Measurements from ENCODE around the gene UBR4. TPM values are rescaled to one million over a fixed set of nuclear protein-coding genes. Genes with fewer than 3 reads are reported as not detected.

The UBR4 gene
- total and polyA plus RNA-seq, 2 experiments from 2014 or later = 49.4 to 63.7 TPM

DNA sequence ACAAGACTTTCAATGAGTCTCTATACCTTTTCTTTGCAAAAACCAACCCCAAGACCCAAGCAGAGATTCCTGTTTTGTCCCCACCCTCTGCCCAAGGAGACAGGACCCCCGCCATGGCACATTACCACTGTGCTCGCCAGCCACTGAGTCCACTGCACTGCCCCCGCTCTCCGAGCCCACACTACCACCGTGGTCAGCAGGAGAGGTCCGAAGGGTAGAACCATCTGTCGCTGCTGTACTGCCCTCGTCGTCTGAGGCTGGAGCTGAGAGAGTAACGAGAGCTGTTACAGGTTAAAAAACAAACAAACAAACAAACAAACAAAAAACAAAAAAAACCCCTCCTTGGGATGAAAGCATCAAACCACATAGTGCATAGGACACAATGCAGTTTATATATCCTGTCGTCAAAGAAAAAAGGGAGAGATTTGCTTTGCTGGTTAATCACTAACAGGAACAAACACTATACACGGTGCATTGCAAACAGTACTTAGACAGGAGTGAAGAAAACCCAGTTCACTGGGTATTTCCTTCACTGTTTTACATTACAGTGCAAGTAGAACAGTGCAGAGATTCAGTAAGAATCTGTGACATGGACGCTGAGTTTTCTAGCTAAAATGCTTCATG, 71.0 kb downstream of the UBR4 start:
- Histone ChIP-seq H3K27me3 (replicated peaks; ENCODE audit: insufficient read depth) (no peaks in the 10 kb centered on the region), H3K4me3 (no peak overlapping the region), H3K4me1 (ENCODE audit: insufficient read depth) (no peaks in the 10 kb centered on the region), H3K4me2 (ENCODE audit: unreplicated experiment) (no peak overlapping the region), H3K79me2 (ENCODE audit: insufficient read depth) (peaks cover 24% of the 10 kb centered on the region), H4K20me1 (ENCODE audit: insufficient read depth) (no peaks in the 10 kb centered on the region), H2AFZ (no peak overlapping the region), H3K9me2 (ENCODE audit: insufficient read depth) (no peaks in the 10 kb centered on the region), H3K27ac (no peak overlapping the region), H3K9me3 (ENCODE audit: low read depth) (no peaks in the 10 kb centered on the region), H3K9ac (no peak overlapping the region), H3F3A (ENCODE audit: insufficient read depth) (peaks cover 23% of the 10 kb centered on the region), H3K36me3 (ENCODE audit: low read depth) (peaks cover 88% of the 10 kb centered on the region)
- DNase-seq = no peak
- TF ChIP-seq EZH2phosphoT487 (IDR thresholded peaks at IDR 0.05; ENCODE audit: insufficient read depth, low read depth) (no peak), EZH2 (IDR thresholded peaks at IDR 0.05; ENCODE audit: insufficient read depth, poor library complexity, severe bottlenecking) (no peak)
- in situ Hi-C loops (cut with MboI) = no loop called here
- WGBS, 2 experiments (ENCODE audit: low coverage in 1 of 2, low lambda C conversion rate in 2 of 2, missing lambda C conversion rate in 2 of 2) = 86 to 88% methylated on average over 13 of the region's 13 CpGs

DNA sequence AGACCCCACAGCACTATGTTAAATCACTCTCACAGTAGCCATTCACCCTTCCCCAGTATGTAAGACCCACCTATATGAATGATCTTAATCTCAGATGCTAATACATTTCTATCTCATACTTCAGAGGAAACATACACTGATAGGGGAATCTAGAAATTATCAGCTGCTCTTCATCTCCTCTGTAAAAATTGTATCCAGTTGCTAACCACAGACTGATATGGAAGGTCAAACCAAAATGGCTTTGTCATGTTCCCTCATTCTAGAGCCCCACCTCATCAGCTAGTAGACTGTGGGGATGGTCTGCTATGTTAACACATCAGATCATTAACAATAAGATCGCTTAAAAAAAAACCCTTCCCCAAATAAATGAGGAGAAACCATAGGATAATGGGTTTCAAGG, 71.7 kb downstream of the UBR4 start:
- Histone ChIP-seq H2AFZ (no peak overlapping the region), H3K9me3 (ENCODE audit: low read depth) (no peaks in the 10 kb centered on the region), H3K9me2 (ENCODE audit: insufficient read depth) (no peaks in the 10 kb centered on the region), H3F3A (ENCODE audit: insufficient read depth) (peaks cover 23% of the 10 kb centered on the region), H3K79me2 (ENCODE audit: insufficient read depth) (peaks cover 31% of the 10 kb centered on the region), H4K20me1 (ENCODE audit: insufficient read depth) (no peaks in the 10 kb centered on the region), H3K4me3 (no peak overlapping the region), H3K4me2 (ENCODE audit: unreplicated experiment) (no peak overlapping the region), H3K27ac (no peak overlapping the region), H3K4me1 (ENCODE audit: insufficient read depth) (no peaks in the 10 kb centered on the region), H3K9ac (no peak overlapping the region), H3K27me3 (replicated peaks; ENCODE audit: insufficient read depth) (no peaks in the 10 kb centered on the region), H3K36me3 (ENCODE audit: low read depth) (peaks cover 88% of the 10 kb centered on the region)
- no peak for DNase-seq
- 100% methylated on average over 1 of the region's 1 CpG for WGBS, 2 experiments (ENCODE audit: low coverage in 1 of 2, low lambda C conversion rate in 2 of 2, missing lambda C conversion rate in 2 of 2)
- TF ChIP-seq EZH2phosphoT487 (IDR thresholded peaks at IDR 0.05; ENCODE audit: insufficient read depth, low read depth) (no peak), EZH2 (IDR thresholded peaks at IDR 0.05; ENCODE audit: insufficient read depth, poor library complexity, severe bottlenecking) (no peak)
- in situ Hi-C loops (cut with MboI) = no loop called here

DNA sequence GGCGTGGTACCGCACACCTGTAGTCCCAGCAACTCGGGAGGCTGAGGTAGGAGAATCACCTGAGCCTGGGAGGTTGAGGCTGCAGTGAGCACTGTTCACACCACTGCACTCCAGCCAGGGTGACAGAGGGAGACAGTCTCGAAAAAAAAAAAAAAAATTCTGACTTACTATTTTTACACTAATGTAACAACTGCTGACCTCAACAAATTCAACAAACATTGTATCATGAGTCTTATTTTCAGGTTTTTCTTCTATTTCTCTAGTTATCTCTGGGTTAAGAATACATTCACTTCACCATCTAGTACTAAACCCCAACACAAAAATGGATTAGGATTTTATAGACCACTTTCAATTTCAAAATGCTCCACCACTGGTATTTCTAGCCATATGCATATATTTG, 72.9 kb downstream of the UBR4 start:
- Histone ChIP-seq H3K36me3 (ENCODE audit: low read depth) (peaks cover 94% of the 10 kb centered on the region), H2AFZ (no peak overlapping the region), H3K9me3 (ENCODE audit: low read depth) (no peaks in the 10 kb centered on the region), H3K4me1 (ENCODE audit: insufficient read depth) (no peaks in the 10 kb centered on the region), H4K20me1 (ENCODE audit: insufficient read depth) (no peaks in the 10 kb centered on the region), H3K4me3 (no peak overlapping the region), H3K4me2 (ENCODE audit: unreplicated experiment) (no peak overlapping the region), H3K9me2 (ENCODE audit: insufficient read depth) (no peaks in the 10 kb centered on the region; the same call in 1 of the 2 replicates), H3K27me3 (replicated peaks; ENCODE audit: insufficient read depth) (no peaks in the 10 kb centered on the region), H3K27ac (no peak overlapping the region), H3F3A (ENCODE audit: insufficient read depth) (peaks cover 23% of the 10 kb centered on the region), H3K9ac (no peak overlapping the region), H3K79me2 (ENCODE audit: insufficient read depth) (peaks cover 41% of the 10 kb centered on the region)
- no peak for TF ChIP-seq EZH2 (IDR thresholded peaks at IDR 0.05; ENCODE audit: insufficient read depth, poor library complexity, severe bottlenecking)
- TF ChIP-seq EZH2phosphoT487 (IDR thresholded peaks at IDR 0.05; ENCODE audit: insufficient read depth, low read depth) = no peak
- WGBS, 2 experiments (ENCODE audit: low coverage in 1 of 2, low lambda C conversion rate in 2 of 2, missing lambda C conversion rate in 2 of 2) = 95 to 97% methylated on average over 4 of the region's 4 CpGs
- in situ Hi-C loops (cut with MboI) = no loop called here
- no peak for DNase-seq

DNA sequence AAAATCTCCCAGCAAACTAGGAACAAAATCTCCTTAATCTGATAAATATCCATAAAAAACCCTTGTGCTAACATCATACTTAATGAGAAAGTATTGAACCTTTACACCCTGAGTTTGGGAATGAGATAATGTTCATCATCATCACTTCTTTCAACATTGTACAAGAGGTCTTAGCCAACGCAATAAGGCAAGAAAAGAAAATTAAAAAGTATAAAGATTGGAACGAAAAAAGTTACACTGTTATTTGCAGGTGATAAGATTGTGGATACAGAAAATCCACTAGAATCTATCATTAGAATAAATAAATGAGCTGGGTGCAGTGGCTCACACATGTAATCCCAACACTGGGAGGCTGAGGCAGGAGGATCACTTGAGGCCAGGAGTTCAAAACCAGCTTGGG, 76.7 kb downstream of the UBR4 start:
- H3K9ac ChIP-seq = no peak overlapping the region
- H3K9me3 ChIP-seq (ENCODE audit: low read depth) = no peaks in the 10 kb centered on the region
- H3K36me3 ChIP-seq (ENCODE audit: low read depth) = peaks cover 94% of the 10 kb centered on the region
- in situ Hi-C loops (cut with MboI) = no loop called here
- WGBS, 2 experiments (ENCODE audit: low coverage in 1 of 2, low lambda C conversion rate in 2 of 2, missing lambda C conversion rate in 2 of 2) = 95 to 99% methylated on average over 2 of the region's 2 CpGs
- H3K4me3 ChIP-seq = no peak overlapping the region
- H3K4me2 ChIP-seq (ENCODE audit: unreplicated experiment) = no peak overlapping the region
- H3F3A ChIP-seq (ENCODE audit: insufficient read depth) = peaks cover 26% of the 10 kb centered on the region
- TF ChIP-seq EZH2 (IDR thresholded peaks at IDR 0.05; ENCODE audit: insufficient read depth, poor library complexity, severe bottlenecking) = no peak
- TF ChIP-seq EZH2phosphoT487 (IDR thresholded peaks at IDR 0.05; ENCODE audit: insufficient read depth, low read depth) = no peak
- DNase-seq = no peak
- no peak overlapping the region for H3K27ac ChIP-seq
- H3K79me2 ChIP-seq (ENCODE audit: insufficient read depth) = peaks cover 65% of the 10 kb centered on the region
- no peaks in the 10 kb centered on the region for H3K27me3 ChIP-seq (replicated peaks; ENCODE audit: insufficient read depth)
- no peaks in the 10 kb centered on the region; the same call in 1 of the 2 replicates for H3K9me2 ChIP-seq (ENCODE audit: insufficient read depth)
- H4K20me1 ChIP-seq (ENCODE audit: insufficient read depth) = no peaks in the 10 kb centered on the region
- H3K4me1 ChIP-seq (ENCODE audit: insufficient read depth) = no peaks in the 10 kb centered on the region
- no peak overlapping the region for H2AFZ ChIP-seq

Data from GM23248 (cell line).